Ishikawa (cell line): Measurements from ENCODE around the gene GAREM1.

Experiments
- CEBPB ChIP-seq: IDR thresholded peaks from 2 replicates; pipeline ENCODE4 v1.6.1; 2012
- CREB1 ChIP-seq: IDR thresholded peaks from 2 replicates; pipeline ENCODE4 v1.6.1; 2012; ENCODE audit warnings: low read depth
- EGR1 ChIP-seq: IDR thresholded peaks from 2 replicates; pipeline ENCODE4 v1.6.1; 2012
- EP300 ChIP-seq: IDR thresholded peaks from 2 replicates; pipeline ENCODE4 v1.6.1; 2012; ENCODE audit warnings: borderline replicate concordance
- FOXM1 ChIP-seq: IDR thresholded peaks from 2 replicates; pipeline ENCODE4 v1.6.1; 2012; ENCODE audit warnings: low read depth, borderline replicate concordance
- MAX ChIP-seq: IDR thresholded peaks from 2 replicates; pipeline ENCODE4 v1.6.1; 2012
- NFIC ChIP-seq: IDR thresholded peaks from 2 replicates; pipeline ENCODE4 v1.6.1; 2012
- RAD21 ChIP-seq: IDR thresholded peaks from 2 replicates; pipeline ENCODE4 v1.6.1; 2012; ENCODE audit warnings: low read depth
- REST ChIP-seq: IDR thresholded peaks from 2 replicates; pipeline ENCODE4 v1.6.1; 2012; ENCODE audit warnings: low read depth, mild to moderate bottlenecking
- TAF1 ChIP-seq: IDR thresholded peaks from 2 replicates; pipeline ENCODE4 v1.6.1; 2012; ENCODE audit warnings: low read depth, mild to moderate bottlenecking
- TCF12 ChIP-seq: IDR thresholded peaks from 2 replicates; pipeline ENCODE4 v1.6.1; 2012; ENCODE audit warnings: low read depth
- TEAD4 ChIP-seq: IDR thresholded peaks from 2 replicates; pipeline ENCODE4 v1.6.1; 2012
- YY1 ChIP-seq: IDR thresholded peaks from 2 replicates; pipeline ENCODE4 v1.6.1; 2012; ENCODE audit warnings: low read depth
- ZBTB7A ChIP-seq: IDR thresholded peaks from 2 replicates; pipeline ENCODE4 v1.6.1; 2012; ENCODE audit warnings: low read depth
- TF ChIP-seq, protein P1 (sequence below): IDR thresholded peaks from 2 replicates; pipeline ENCODE4 v1.6.1; 2012

The GAREM1 gene

DNA sequence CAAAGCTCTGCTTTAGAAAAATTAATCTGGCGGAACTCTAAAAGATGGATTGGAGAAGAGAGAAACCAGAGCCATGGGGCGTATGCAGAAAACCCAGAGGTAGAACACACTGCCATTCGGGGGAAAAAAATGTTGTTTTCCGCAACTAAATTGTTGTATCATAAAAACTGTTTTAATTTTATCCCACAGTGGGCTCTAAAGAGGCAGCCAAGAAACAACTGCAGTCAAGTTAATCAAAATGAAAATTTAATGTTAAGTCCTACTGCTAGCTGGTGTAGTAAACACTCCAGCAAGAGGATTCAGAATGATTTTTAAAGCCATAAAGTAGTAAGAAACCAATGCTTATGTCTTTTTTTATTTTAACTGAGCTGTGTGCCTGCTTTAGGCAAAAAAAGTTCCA, 69.1 kb downstream of the GAREM1 start:
- TF ChIP-seq REST (no peak), TCF12 (no peak), MAX (no peak), CEBPB (no peak), EP300 (no peak), FOXM1 (no peak)

GRCh38 chr18:32393407-32393806, 77.3 kb downstream of the GAREM1 start:
- TF ChIP-seq REST = no peak
- TF ChIP-seq EP300 = no peak
- no peak for TF ChIP-seq TEAD4
- TF ChIP-seq MAX = no peak

GRCh38 chr18:32391126-32391525, 79.6 kb downstream of the GAREM1 start:
- TF ChIP-seq EGR1 (no peak), CEBPB (no peak), ZBTB7A (no peak), TEAD4 (no peak), TAF1 (no peak), RAD21 (no peak), FOXM1 (no peak), YY1 (no peak), NFIC (no peak), MAX (no peak), TCF12 (no peak), EP300 (no peak), CREB1 (no peak), REST (no peak)
- TF ChIP-seq, protein P1, sequence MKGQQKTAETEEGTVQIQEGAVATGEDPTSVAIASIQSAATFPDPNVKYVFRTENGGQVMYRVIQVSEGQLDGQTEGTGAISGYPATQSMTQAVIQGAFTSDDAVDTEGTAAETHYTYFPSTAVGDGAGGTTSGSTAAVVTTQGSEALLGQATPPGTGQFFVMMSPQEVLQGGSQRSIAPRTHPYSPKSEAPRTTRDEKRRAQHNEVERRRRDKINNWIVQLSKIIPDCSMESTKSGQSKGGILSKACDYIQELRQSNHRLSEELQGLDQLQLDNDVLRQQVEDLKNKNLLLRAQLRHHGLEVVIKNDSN = no peak

GRCh38 chr18:32389858-32390257, 80.8 kb downstream of the GAREM1 start:
- TF ChIP-seq YY1 (no peak), NFIC (peak; percentile 78)

GRCh38 chr18:32389191-32389590, 81.5 kb downstream of the GAREM1 start:
- TF ChIP-seq NFIC (no peak), CEBPB (no peak), FOXM1 (no peak), YY1 (no peak)

DNA sequence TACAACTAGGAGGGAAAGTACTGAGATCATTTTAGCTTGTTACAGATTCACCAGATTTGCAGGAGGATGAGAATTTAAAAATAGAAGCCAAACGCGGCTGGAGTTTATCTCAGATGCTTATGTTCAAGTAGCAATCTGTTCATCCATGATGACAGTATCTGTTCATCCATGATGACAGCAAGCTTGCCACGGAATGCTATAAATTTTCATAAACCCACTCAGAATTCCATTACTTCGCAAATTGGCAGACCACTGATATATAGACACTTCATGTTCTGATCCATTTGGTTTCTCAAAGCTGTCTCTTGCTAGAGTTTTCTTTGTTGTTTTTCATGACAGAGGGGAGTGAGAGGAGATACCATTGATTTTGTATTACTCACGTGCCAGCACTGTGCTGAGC, 84.2 kb downstream of the GAREM1 start:
- TF ChIP-seq TAF1 (no peak), ZBTB7A (no peak), NFIC (no peak)
